GM21717 (cell line): ENCODE results near the gene MARCO.

Experiments
- ATAC-seq: cut with Tn5 transposase; IDR thresholded peaks from one replicate; pipeline ENCODE4 v1.9.1; 2021; ENCODE audit warnings: mild to moderate bottlenecking, moderate library complexity; ENCODE audit not compliant: unreplicated experiment

MARCO gene, protein sequence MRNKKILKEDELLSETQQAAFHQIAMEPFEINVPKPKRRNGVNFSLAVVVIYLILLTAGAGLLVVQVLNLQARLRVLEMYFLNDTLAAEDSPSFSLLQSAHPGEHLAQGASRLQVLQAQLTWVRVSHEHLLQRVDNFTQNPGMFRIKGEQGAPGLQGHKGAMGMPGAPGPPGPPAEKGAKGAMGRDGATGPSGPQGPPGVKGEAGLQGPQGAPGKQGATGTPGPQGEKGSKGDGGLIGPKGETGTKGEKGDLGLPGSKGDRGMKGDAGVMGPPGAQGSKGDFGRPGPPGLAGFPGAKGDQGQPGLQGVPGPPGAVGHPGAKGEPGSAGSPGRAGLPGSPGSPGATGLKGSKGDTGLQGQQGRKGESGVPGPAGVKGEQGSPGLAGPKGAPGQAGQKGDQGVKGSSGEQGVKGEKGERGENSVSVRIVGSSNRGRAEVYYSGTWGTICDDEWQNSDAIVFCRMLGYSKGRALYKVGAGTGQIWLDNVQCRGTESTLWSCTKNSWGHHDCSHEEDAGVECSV

DNA sequence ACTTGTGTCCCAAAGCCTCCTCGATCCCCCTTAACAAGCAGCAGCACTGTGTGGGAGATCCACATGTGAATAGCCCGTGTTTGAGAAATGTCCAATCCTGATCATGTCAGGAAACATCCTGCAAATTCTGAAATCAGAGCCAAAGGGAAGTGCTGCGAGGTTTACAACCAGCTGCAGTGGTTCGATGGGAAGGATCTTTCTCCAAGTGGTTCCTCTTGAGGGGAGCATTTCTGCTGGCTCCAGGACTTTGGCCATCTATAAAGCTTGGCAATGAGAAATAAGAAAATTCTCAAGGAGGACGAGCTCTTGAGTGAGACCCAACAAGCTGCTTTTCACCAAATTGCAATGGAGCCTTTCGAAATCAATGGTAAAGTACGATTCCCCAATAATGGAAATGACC, at the start of gene MARCO:
Gene MARCO, plus strand, starts transcription at position 164 of the 400 bp plus-strand sequence. Its CDS starts 107 bp downstream, at position 271.
- no peak for ATAC-seq

DNA sequence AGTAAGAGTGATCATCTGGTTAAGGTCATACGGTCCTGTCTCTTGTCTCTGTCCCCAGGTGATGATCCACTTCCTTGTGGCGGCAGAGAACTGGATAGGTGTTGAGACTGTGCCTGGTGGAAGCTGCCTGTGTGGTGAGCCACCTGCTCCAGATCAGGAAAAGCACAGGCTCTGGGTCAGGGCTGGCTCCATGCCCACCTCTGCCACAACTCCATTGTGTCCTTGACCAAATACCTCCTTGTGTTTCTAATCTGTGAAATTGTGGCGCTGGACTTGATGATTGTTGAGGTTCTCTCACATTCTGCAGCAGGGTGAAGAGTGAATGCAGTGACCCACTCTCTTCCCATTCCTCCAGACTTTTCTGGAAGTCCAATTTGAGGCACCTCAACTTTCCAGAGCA, 48.9 kb upstream of the MARCO start:
- no peak for ATAC-seq

DNA sequence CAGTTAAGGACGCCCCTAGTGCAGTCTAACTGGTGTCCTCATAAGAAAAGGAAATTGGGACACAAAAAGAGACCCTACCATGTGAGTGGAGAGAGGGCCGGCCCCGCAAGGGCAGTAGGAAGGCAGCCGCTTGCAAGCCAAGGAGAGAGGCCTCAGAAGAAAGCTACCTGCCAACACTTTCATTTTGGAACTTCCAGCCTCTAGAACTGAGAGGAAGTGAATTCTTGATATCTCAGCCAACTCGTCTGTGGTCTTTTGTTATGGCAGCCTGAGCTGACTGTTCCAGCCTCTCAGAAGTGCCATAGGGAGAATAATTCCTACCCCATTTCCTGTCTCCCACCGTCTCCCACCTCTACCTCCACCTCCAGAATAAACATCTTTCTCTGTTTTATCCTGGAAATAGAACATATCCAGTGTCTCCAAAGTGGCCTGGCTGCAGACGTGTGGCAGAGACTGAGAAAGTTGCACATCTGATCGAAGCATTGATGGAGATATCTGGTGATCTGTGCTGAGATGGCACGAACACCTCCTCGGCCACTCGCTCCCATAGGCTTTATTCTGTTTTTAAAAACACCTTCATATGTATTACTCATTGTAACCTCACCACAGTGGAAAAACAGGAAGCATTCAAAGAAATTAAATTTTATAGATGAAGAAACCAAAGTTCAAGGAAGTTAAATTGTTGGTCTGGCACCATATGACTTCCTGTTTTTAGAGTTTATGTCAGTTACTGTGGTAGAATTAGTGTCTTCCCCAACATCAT, 39.5 kb upstream of the MARCO start:
- no peak for ATAC-seq

DNA sequence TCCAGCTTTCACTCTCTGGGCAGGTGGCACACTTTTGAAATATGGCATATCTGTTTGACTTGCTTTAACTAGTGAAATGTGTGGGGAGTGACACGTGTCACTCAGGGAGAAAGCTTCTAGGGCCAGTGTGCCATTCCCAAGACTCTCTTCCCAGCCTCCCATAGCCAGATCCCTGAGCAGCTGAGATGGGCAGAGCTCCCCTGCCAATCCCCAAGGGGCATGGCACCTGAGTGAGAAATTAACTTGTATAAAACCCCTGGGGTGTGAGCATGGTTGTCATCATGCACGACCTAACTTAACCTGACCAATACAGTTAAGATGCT, 39.0 kb upstream of the MARCO start:
- no peak for ATAC-seq

DNA sequence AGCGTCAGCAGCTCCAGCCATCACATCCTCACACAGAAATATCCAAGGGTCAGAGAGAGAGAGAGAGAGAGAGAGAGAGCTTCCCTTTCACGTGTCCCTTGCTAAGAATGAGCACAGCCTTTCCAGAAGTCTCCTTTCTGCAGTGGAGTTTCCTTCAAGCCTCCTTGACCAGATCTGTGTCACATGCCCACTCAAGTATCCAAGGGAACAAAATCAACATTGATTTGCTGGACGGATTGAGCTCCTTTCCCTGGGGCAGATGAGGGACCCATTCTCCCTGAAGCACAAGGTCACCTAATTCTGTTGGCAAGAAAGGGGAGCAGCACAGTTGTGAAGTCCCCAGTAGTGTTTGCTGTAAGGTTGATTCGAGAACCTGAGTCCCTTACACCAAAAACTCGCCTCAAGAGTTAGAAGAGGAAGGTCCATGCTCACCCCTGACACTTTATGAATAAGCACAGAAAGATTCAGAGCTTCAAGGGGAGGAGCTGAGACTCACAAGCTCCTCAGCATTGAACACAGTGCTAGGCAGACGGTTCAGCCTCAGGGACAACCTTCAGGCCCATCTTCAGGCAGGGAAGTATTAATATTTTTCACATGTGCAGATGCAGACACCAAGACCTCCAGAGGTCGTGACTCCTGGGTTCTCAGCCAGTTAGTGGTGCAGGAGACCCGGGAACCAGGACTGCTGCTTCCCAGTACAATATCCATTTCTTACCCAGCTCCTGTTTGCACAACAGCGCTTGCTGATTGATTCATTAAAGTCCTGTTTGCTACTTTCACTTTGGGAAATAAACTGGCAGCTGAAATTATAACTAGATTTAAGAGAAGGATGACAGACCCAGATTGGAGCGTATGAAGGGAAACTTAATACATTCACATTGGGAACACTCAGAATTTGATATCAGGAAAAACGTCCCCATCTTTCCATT, 38.2 kb upstream of the MARCO start:
- ATAC-seq, result no peak

DNA sequence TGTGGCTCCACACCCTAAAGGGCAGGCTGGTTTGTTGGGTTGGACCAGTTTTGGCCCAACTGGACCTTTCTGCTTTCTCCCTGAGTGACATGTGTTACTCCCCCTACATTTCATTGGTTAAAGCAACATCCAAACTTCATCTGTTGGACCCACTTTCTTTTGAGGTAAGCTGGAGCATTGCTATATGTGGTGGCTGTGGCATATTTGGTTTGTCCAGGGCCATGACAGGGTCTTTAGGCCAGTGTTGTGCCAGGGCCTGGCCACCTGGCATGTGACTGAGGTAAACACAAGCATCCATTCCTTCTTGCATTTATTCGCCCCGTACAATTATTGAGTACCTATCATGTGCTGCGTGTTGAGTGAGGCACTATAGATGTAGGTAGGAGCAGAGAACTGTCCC, 36.8 kb upstream of the MARCO start:
- ATAC-seq, result no peak

DNA sequence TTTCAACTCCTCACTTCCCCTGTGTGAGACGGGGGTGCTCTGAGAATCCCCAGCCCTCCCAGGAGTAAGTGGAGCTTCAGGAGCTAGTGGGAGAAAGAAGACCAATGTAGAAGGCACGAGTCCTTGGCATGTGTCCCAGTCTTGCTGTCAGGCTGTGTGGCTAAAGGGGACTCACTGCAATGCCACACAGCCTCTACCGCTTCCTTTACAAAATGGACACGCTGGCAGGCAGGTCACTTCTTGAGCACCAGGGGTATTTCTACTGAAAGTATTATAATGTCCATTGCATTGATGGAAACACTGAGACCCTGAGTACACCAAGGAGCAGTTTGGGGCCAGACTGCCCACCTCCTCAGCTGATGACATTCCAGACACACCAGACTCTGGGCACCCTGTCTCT, 35.8 kb upstream of the MARCO start:
- no peak for ATAC-seq

DNA sequence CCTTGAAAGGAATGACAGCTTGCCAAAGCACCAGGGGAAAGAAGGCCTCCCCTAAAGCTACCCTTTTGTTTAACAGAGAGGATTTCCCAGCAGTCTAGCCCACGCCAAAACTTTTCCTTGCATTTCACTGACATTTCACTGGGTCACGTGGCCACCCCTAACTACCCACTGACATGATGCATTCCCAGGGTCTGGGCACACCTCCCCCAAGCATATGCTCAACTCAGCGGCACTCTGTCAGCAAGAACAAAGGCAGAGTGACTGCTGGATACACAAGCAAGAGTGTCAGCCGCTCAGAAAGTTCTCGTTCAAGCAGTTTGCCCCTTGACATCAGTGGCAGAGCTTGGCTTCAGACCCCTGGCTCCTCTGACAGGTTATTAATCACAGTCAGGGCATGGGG, 34.2 kb upstream of the MARCO start:
- ATAC-seq, result no peak

DNA sequence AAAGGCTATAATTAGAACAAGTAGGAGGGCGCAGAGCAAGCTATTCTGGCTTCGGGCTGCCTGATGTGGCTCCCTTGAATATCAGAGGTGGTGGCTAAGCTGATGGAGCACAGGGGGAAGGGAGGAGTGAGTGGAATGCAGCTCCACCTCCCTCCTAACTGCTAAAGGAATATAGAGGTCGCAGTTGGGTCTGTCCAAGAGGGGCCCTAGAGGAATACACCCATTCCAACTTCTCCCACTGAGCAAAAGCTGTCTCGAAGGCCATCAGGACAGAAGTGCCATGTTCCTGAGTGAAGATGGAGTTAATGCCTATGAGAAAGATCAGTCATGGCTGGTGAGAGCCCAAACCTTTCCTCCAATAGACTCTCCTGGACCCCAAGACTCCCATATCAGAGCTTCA, 32.8 kb upstream of the MARCO start:
- ATAC-seq, result no peak

DNA sequence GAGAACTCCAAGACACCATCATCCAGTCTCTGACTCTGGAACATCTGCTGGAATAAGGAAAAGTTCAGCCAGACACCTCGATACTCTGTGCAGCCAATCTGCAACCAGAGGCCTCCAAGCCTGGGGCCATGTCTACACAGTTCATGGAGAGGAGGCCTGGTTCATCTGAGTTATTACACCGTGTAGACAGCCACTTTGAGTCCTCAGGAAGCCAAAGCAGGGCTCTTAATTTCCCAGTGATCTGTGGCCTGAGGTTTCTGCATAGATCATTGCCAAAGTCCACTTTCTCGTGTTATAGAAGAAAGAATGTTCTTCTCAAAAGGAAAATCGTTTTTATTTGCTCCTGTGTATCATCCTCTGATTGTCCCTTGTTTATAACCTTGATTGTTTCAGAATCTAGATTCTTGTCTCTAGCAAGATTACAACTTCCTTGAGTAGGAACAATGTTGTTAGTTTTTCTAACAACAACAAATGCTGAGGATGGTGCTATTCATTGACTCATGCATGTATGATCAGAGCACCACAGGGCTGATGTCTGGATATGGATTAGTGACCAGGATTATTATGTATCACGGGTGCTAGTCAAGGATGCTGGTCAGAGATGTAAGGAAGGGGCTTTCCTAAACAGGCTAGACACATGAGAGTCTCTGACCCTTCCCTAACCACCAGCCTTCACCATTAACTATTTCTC, 30.7 kb upstream of the MARCO start:
- ATAC-seq, result no peak

DNA sequence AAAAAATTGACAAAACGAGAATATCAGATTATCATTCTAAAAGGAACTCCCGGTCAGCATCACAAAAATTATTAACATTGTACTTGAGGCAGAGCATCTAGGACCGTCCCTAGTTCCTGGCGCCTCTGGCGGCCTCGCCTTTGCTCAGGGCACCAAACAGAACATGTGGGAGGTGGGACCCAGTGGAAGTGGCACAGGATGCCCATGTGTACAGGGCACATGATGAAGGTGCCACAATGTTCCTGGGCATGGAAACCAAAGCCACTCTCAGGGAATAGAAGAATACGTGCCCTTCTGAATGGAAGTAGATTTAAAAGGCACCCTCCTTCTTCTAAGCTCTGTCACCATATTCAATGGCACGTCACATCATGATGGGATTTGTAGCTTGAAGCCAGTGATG, 30.1 kb upstream of the MARCO start:
- no peak for ATAC-seq

DNA sequence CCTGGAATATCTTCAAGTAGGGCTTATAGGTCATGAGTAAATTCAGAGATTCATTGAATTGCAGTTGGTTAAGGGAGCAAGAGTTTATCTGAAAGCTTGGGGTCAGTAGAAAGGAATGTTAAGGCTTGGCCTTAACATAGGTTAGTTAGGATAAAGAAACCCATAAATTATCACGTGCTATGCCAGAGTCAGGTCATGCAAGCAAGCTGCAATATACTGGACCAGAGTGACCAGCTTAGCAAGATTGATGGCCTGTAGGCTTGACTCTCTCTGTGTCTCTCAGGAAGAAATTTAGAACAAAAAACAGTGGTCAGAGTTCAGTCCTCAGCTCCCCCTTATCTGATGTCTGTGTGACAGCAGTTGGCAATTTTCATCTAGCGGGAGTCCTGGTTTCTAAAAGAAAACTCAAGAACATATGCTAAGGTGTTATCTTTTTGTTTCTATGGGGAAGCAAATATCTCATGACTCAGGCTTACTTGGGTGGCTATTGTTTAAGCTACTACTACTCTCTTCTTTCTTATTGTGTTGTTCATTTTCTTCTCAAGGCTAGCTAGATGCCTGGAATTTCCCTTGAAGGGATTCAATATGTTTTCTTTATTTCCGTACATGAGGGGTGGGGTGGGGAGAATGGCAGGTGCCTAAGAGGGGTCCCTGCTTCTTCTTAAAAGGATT, 28.7 kb upstream of the MARCO start:
- ATAC-seq, result no peak

DNA sequence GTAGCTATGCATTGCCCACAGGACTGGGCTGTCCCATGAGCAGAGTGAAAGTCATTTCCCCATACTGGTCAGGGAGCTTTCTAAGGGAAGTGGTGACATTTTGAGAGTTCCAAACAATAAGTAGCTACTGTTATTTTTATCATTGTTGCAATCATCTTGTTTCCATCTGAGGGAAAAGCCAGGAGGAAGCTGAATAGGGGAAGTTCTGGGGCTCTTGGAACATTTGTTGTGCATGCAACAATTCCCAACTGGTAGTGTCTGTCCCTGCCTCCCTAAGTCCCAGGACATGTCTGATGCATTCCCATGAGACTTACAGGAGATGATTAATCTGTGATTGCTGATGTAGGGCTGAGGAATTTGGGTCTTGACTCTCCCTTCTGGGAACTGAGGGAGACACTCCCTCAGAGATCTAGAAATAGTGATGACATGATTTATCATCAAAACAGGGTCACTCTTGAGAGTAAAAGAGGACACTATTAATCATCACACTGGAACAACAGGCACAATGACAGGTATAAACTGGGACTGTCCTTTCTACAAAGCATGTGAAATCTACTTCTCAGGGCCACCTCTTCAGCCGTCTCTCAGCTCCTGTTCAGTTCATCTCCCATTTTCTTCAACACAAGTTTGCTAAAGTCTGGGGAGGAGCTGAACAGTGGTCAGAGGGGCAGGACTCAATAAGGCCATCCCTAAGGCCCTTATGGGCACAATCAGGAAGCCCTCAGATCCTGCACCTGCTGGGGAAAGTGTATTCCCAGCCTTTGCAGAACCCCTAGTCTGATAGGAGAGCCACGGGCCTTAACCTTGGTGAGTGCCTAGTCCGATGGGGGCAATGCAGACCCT, 28.0 kb upstream of the MARCO start:
- no peak for ATAC-seq

DNA sequence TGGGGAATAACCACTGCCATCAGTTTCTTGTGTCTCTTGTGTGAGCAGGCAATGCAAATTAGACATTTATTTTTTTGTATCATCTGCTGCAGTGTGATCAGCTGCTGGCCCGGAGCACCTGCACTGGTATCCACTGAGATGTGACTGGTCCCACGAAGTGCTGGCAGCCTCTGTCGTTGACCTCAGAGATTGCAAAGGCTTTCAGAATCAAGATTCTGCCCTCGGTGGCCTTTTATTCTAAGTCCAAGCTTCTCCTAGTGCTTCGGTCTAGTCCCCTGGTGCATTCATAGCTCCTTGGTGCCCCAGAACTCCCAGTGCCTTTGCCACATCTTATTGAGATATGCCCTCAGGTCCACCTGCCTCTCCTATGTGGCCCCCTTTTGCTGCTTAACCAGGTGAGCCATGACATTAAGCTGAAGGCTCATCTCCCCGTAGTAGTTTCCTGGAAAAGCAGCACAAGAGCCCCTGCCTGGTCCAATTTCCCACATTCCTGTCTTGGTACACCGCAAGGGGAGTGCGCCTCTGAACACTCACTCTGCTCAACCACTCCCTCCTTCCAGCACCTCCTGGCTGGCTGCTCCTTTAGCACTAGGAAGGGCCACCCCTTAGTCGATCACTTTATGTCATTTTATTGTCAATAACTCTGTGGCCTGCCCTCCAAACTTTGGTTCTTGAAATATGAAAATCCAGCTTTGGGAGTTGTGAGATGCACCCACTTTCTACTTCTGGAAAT, 27.1 kb upstream of the MARCO start:
- no peak for ATAC-seq

DNA sequence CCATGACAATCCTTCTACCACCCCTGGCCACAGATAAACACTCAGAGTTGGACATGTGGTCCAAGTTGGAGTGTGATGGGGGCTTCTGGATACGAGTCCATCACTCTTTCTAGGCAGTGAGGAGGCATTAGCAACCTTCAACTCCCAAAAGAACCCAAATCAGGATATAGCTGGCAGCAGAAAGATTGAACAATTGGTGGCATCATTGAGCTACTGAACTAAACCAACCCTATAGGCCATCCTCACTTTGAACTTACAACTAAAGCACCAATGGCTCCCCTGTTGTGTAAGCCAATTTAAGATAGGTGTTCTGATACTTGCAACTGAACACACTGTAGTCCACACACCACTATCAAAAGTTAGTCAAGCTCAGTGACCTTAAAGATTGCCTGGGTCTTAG, 24.0 kb upstream of the MARCO start:
- ATAC-seq, result no peak

DNA sequence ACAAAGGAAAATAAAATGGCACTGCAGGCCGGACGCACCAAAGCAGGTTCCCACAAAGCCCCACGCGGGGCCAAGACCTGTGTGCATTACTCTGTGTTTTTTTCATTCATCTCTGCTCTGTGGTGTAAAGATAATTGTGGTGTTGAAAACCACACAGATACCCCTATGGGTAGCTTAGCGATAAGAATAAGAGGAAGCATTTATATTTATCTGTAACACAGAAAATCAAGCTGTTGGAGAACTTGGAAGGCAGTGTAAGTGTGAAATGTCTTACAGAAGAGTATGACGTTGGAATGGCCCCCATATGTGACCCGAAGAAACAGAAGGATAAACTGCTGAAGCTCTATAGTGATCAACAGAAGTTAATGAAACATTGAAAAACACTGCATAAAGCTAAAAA, 20.3 kb upstream of the MARCO start:
- no peak for ATAC-seq

DNA sequence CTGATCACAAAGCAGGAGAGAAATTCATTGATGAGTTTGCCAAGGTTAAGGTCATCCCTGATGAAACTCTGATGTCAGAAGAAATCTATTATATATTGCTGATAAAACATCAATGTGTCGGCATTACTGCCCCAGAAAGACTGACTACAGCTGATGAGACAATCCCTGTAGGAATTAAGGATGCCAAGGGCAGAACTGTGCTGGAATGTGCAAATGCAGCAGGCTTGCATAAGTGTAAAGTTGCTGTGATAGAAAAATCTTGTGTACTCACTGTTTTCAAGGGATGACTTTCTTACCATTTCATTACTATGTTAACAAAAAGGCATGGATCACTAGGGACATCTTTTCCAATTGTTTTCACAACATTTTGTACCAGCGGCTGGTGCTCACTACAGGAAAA, 19.7 kb upstream of the MARCO start:
- no peak for ATAC-seq

DNA sequence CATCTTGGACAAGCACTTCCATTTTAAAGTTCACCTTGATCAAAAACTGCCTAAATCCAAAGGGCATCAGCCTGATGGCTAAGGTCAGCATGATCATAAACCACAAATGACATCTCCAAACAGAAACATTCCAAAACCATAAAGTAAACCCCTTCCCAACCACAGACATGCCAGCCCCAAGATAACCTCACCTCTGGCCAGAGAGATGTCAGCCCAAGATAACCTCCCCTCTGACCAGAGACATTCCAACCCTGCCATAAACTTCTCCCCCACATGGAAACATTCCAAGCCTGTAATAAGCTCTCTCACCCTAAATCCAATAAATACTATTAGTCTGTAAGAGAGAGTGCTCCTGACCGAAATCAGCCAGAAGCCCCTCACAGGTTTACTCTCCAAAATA, 18.6 kb upstream of the MARCO start:
- ATAC-seq, result no peak

DNA sequence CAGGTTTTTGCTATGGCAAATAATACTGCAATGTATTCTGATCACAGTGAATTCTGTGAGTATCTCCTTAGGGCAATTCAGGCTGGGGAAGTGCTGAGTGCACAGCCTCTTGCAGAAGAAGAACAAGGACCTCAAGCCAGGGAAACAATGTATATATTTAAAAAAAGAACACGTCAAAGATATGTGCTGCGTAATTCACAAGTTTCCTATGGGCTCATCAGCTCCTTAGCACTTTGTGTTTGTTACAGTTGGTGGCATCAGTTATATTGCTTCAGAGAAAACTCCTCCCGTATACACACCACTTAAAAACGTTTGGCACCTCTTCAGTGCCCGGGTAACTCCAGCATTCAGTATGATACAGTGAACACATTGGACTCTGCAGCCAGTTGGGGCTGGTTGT, 16.5 kb upstream of the MARCO start:
- ATAC-seq, result no peak
